Glutamatergic neuron (in vitro differentiated cells): ENCODE data around the gene TRDN. TPM values are rescaled to one million over a fixed set of nuclear protein-coding genes. Genes with fewer than 3 reads are reported as not detected.

ENCODE experiments used
- DNase-seq: peaks from one replicate; pipeline ENCODE4 v3.0.0; 2022
- H3K27ac Mint-ChIP-seq: one replicate; pipeline ENCODE4 v1.8.0; 2020; ENCODE audit warnings: mild to moderate bottlenecking, mixed read lengths, inconsistent platforms; ENCODE audit not compliant: unreplicated experiment
- H3K27me3 Mint-ChIP-seq: one replicate; pipeline ENCODE4 v1.8.0; 2020; ENCODE audit warnings: mild to moderate bottlenecking, moderate library complexity, mixed read lengths, inconsistent platforms; ENCODE audit not compliant: unreplicated experiment
- H3K36me3 Mint-ChIP-seq: one replicate; pipeline ENCODE4 v1.8.0; 2020; ENCODE audit warnings: mild to moderate bottlenecking, mixed read lengths, inconsistent platforms; ENCODE audit not compliant: unreplicated experiment
- H3K4me1 Mint-ChIP-seq: one replicate; pipeline ENCODE4 v1.8.0; 2020; ENCODE audit warnings: mild to moderate bottlenecking, low read depth, mixed read lengths, inconsistent platforms; ENCODE audit not compliant: unreplicated experiment
- H3K4me3 Mint-ChIP-seq: one replicate; pipeline ENCODE4 v1.8.0; 2020; ENCODE audit warnings: mild to moderate bottlenecking, mixed read lengths, inconsistent platforms; ENCODE audit not compliant: unreplicated experiment
- H3K9me3 Mint-ChIP-seq: one replicate; pipeline ENCODE4 v1.8.0; 2020; ENCODE audit warnings: mild to moderate bottlenecking, moderate library complexity, mixed read lengths, inconsistent platforms; ENCODE audit not compliant: unreplicated experiment
- total RNA-seq: library from RNA; stranded (reverse); fragmentation: NEBNext Ultra II Directional; extraction: Animal tissue kit (Norgen Biotek cat#: 25700); gene quantifications from one replicate; pipeline ENCODE4 v1.2.1, GENCODE V29; 2021; ENCODE audit not compliant: unreplicated experiment
- TF ChIP-seq, protein P1 (sequence below): fragments of 200-600 bp; sonication (generic); IDR thresholded peaks from one replicate; pipeline ENCODE4 v1.5.0; 2021; ENCODE audit not compliant: partially characterized antibody, unreplicated experiment

TRDN gene
- total RNA-seq, 1 donor from 2014 or later = not detected

DNA sequence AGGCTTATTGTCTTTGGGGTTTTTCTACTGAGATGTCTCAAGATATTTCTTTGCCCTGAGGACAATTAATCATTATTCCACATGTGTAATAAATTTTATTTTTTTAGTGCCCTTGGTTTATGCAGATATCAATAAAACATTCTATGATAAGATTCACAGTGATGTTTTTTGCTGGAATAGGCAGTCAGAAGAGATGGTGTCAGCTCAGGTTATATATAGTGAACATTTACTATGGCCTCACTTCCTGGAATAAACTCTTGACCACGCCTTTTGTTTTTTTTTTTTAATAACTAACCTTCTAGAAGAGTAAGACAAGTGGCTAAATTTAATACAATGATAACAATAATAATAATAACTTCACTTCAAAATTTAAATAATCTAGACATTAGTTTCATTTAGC lies 209.7 kb downstream of the TRDN start:
- Mint-ChIP-seq H3K27me3 (no peaks in the 10 kb centered on the region), H3K9me3 (no peaks in the 10 kb centered on the region), H3K4me1 (no peaks in the 10 kb centered on the region), H3K27ac (no peak overlapping the region), H3K36me3 (no peaks in the 10 kb centered on the region), H3K4me3 (no peak overlapping the region)
- no peak for DNase-seq
- TF ChIP-seq, protein P1, sequence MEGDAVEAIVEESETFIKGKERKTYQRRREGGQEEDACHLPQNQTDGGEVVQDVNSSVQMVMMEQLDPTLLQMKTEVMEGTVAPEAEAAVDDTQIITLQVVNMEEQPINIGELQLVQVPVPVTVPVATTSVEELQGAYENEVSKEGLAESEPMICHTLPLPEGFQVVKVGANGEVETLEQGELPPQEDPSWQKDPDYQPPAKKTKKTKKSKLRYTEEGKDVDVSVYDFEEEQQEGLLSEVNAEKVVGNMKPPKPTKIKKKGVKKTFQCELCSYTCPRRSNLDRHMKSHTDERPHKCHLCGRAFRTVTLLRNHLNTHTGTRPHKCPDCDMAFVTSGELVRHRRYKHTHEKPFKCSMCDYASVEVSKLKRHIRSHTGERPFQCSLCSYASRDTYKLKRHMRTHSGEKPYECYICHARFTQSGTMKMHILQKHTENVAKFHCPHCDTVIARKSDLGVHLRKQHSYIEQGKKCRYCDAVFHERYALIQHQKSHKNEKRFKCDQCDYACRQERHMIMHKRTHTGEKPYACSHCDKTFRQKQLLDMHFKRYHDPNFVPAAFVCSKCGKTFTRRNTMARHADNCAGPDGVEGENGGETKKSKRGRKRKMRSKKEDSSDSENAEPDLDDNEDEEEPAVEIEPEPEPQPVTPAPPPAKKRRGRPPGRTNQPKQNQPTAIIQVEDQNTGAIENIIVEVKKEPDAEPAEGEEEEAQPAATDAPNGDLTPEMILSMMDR = no peak

DNA sequence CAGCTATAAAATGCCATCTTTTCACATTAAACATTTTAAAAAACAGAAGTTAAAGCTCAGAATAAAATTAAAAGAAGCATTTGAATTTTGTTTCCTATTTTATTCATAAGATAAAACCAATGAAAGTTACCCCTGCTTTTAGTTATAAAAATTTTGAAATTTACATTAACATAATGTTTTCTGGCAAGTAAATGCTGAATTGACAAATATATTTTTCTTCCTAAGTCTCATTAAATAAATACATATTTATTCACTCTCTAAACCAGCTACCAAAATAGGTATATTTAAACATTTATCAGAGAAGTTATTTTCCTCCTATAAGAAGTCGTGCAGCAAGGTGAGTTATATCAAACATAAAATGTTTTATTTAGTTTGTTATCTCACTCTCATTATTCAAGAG lies 213.6 kb downstream of the TRDN start:
- Mint-ChIP-seq H3K27ac (no peak overlapping the region), H3K4me1 (peaks cover 4% of the 10 kb centered on the region), H3K4me3 (no peak overlapping the region), H3K9me3 (no peaks in the 10 kb centered on the region), H3K36me3 (no peaks in the 10 kb centered on the region), H3K27me3 (peaks cover 2% of the 10 kb centered on the region)
- no peak for DNase-seq
- TF ChIP-seq, protein P1 = no peak

DNA sequence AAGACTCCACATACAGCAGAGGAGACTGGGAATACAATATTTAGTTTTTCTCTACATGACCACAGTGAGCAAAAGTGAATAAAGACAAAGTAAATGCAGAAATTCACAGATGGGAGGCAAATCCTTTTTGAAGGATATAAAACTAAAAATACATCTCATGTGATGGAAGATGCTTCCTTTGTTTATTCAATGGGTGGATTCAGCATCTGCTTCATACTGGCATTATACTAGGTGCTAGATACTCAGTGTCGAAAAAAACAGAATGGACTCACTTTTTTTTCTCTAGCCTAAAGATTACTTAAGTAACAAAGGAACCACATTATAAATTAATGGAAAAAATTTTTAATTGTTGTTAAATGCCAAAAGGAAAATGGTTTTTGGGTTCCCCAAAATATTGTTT lies 216.2 kb downstream of the TRDN start:
- H3K9me3 Mint-ChIP-seq = no peaks in the 10 kb centered on the region
- TF ChIP-seq, protein P1 = no peak
- no peak for DNase-seq
- peaks cover 10% of the 10 kb centered on the region for H3K4me1 Mint-ChIP-seq
- no peak overlapping the region for H3K4me3 Mint-ChIP-seq
- H3K27ac Mint-ChIP-seq = no peak overlapping the region
- no peaks in the 10 kb centered on the region for H3K36me3 Mint-ChIP-seq
- peaks cover 2% of the 10 kb centered on the region for H3K27me3 Mint-ChIP-seq

DNA sequence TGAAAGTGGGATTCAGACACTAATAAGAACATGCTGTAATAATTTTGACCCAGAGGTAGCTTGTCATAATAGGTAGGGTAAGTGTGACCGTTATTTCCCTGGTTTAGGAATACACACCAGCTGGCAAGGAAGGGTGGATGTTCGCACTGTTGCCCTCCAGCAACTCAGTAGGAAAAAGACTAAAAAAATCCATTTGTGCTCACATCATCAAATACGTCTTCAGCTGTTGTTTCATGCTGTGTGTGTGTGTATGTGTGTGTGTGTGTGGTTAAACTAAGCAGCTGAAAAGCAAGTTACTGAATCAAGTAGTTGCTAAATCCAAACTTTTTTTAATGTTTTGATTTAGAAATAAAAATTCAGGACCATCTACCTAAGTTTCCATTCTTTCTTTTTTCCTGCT lies 218.7 kb downstream of the TRDN start:
- H3K4me1 Mint-ChIP-seq = peaks cover 10% of the 10 kb centered on the region
- H3K27me3 Mint-ChIP-seq = peaks cover 2% of the 10 kb centered on the region
- no peaks in the 10 kb centered on the region for H3K9me3 Mint-ChIP-seq
- H3K27ac Mint-ChIP-seq = no peak overlapping the region
- no peak overlapping the region for H3K4me3 Mint-ChIP-seq
- no peak for DNase-seq
- H3K36me3 Mint-ChIP-seq = no peaks in the 10 kb centered on the region
- TF ChIP-seq, protein P1 = no peak

DNA sequence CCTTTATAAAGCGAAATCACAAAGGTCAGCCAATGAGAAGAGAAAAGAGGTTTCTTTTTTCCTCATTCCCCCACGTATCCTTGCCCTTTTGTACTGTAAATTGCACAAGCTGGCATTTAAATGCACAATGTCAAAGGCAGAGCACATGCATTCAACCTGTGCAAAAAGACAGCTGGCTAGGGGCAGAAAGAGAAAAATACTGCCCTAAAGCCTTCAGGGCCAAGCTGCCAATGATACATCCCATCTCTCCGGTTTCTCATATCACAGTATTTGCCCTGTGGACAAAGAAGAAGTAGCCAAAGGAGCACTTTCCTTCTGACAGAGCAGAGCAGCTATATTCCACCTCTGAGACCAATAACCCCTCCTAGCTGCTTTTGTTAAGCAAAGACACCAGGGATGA lies 219.2 kb downstream of the TRDN start:
- Mint-ChIP-seq H3K4me3 (no peak overlapping the region), H3K4me1 (peaks cover 10% of the 10 kb centered on the region), H3K9me3 (no peaks in the 10 kb centered on the region), H3K36me3 (no peaks in the 10 kb centered on the region), H3K27ac (peak overlapping the region; percentile 23), H3K27me3 (peaks cover 2% of the 10 kb centered on the region)
- TF ChIP-seq, protein P1 = no peak
- no peak for DNase-seq
